HG02981 (cell line): ENCODE results near the gene TPCN2.
"Not testable (repeated sequence)": the region's sequence is repeated elsewhere in the genome, so short reads cannot be mapped to it uniquely, and the experiment has no call there.

Experiments
- ATAC-seq: cut with Tn5 transposase; IDR thresholded peaks from one replicate; pipeline ENCODE4 v1.9.1; 2021; ENCODE audit warnings: mild to moderate bottlenecking, moderate library complexity; ENCODE audit not compliant: unreplicated experiment

Gene TPCN2

DNA sequence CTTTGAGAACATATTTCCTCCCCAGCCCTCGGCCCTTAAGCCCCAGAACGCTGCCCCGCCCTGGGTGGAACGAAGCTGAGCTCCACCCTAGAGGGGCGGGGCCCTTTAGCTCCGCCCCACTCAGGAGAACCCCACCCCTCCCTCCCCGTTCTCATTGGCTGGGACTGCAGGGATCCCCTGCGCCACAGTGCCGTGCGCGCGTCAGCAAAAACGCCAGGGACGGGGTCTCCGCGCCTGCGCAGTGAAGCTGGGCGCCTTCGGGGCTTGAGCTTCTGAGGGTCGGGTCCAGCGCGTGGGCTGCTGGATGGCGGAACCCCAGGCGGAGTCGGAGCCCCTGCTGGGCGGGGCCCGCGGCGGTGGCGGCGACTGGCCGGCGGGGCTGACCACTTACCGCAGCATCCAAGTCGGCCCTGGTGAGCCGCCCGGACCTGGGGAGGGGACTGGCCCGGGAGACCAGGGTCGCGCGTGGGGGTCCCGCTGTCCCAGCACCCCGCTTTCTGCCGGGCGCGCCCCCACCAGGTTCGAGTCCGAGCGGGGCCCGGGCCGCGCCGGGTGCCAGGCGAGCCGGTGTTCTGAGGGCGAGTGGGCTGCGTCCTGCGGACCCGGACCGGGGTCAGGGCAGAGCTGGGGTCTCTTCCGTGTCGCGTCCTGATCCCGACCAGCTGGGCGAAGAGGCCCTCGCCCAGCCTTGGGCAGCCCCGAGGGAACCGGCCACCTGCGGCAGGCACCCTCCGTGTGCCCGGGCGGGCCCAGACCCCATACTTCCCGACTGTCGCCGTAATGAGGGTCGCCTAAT lies at the start of gene TPCN2:
TPCN2 (plus strand) TSS at position 239 of the 796 bp plus-strand sequence; CDS start at position 305, 66 bp downstream.
- ATAC-seq, result peak; percentile 90

DNA sequence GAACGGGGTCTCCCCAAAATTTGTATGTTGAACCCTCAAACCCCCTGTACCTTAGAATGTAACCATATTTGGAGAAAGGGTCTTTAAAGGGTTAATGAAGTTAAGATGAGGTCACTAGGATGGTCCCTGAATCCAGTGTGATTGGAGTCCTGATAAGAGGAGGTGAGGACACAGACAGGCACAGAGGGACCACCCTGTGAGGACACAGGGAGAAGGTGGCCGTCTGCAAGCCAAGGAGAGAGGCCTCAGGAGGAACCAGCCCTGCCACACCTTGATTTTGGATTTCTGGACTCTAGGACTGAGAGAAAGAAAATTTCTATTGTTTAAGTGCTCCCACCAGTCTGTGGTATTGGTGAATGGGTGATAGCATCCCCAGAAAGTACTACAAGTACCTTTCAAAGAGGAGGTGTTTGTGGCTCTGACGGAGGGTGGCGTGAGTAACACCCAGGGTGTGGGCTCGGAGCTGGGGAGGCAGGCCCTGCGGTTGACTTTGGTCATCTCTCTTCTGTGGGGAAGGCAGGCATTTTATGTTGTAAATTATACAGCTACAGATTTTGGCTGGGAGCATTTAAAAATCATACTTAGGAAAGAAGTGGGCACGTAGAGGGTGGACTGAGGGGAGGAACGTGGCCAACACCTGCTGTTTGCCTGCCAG lies 49.5 kb upstream of the TPCN2 start:
- no peak for ATAC-seq

DNA sequence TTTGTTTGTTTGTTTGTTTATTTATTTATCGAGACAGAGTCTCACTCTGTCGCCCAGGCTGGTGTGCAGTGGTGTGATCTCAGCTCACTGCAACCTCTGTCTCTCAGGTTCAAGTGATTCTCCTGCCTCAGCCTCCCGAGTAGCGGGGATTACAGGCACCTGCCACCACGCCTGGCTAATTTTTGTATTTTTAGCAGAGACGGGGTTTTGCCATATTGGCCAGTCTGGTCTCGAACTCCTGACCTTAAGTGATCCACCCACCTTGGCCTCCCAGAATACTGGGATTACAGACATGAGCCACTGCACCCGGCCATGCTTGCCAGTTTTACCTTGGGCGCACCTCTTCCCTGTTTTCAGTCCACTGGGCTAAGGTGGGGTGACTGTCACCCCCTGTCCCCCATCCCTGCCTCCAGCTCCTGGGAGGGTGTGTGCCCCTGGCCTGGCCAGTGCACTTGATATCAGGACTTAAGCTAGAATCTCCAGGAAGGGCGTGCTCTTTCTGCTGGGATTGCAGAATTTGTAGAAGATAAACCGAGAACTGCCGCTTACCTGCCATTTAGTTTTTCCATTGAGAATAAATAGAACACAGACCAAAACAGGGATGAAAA lies 48.9 kb upstream of the TPCN2 start:
- not testable (repeated sequence) for ATAC-seq

DNA sequence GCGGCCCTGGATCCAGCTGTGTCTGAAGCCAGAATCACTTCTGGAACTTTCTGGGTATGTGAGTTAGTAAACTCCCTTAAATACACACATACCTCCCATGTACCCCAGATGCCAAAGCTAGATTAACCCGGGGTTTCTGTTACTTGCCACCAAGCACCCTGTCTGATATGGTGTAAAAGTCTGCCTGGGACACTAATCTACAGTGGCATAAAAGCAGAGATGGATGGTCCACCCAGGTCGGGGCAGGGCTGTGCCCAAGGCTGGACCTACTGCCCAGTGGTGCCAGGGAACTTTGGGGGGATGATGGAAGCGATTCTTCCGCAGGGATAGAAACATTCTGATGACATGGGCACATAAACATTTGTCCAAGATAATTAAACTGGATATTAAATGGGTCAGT lies 48.3 kb upstream of the TPCN2 start:
- no peak for ATAC-seq

DNA sequence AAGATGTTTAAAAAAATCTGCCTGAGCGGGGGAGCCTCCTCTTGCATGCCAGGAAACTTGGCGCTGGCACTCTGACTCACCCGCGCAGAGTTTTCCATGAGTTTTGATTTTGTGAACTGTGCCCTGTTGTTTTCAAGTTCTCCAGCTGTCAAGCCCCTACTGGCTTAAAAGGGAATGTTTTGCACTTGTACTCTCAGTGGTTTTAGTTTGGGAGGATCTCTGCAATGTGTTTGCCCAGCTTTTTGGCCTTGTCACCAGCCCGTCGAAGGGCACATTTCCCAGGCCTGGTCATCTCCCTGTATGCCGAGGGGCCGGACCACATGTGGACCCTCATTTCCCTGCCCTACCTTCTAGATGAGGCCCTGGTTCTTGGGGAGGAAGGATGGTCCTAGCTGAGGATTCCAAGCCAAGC lies 47.9 kb upstream of the TPCN2 start:
- no peak for ATAC-seq

DNA sequence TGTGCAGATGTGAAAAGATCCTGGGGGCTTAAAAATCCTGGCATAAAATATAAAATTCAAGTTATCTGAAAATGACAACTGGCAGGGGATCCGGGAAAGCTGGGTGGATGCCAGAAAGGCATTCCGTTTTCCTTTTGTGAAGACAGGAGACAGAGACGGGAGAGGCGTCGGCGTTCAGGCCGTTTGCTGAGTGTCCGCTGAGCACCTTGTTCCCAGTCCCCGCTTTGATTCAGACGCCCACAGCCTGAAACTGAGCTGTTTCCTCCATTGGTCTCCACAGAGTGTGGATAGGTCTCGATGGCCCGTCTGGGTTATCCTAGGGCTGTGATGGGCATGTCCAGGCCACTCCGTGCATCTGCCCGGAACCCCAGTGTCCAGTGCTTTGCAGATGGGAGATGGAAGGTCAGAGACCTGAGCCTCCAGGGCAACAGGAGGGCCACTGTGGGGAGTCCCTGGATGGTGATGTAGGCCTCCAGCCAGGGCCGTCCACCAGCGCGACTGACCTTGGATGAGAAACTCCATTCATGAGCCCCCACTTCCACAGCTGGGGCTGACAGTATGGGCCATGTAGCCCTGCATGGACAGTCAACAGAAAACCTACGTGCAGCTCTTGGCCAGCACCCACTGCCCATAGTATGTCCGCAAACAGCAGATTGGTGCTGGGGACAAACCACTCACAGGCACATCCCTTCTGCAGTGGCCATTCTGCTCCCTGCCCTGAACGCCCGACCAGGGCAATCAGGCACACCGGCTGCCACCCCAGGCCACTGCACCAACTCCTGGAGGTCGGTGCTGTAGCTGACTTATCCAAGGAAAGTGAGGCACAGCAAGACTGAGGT lies 47.3 kb upstream of the TPCN2 start:
- ATAC-seq, result no peak

DNA sequence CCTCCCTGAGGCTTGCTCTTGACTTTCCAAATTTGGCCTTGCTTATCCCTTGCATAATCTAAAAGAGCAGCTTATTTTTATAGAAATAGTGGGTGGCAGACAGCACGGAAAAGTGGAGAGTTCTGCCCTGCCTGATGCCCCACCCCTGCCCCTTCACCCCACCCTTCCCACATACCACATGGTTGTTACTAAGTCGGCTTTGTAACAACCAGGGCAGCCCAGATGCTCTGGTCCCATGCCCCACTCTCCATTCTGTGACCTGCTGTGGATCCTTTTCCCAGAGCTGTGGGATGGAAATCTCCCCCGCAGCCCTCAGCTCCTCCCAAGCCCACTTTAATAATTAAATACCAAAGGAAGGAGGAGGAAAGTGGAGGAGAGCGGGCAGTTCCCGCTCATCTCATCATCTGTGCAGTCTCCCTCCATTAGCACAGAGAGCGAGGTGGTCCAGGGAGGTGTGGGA lies 46.6 kb upstream of the TPCN2 start:
- ATAC-seq, result no peak

DNA sequence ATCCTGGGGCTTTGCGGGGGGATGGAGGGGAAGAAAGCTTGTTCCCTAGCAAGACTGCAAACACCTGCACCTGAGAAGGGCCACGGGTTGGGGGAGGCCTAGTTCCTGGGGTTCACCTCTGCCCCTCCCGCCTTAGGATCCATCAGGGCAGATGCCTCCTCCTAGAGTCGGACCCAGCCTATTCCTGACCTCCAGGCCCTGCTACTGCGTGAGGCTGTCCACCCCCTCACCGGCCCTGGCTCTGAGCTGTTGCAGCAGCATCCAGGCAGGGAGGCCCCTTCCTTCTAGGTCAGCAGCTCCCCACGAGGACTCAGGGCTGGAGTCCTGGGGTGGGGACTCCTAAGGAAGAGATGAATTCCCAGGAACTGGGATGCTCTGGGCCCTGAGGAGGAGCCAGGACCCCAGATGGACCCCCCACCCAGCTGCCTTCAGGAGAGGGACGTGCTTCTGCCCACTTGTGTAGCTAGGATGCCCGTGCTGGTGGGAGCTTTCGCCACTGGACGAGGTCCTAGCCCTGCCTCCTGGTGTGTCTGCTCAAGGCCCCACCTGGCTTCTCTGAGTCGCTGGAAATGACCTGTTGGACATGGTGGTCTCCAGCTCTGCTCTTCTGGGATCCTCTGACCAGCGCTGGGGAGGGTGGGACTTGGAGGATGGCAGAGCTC lies 46.0 kb upstream of the TPCN2 start:
- no peak for ATAC-seq

DNA sequence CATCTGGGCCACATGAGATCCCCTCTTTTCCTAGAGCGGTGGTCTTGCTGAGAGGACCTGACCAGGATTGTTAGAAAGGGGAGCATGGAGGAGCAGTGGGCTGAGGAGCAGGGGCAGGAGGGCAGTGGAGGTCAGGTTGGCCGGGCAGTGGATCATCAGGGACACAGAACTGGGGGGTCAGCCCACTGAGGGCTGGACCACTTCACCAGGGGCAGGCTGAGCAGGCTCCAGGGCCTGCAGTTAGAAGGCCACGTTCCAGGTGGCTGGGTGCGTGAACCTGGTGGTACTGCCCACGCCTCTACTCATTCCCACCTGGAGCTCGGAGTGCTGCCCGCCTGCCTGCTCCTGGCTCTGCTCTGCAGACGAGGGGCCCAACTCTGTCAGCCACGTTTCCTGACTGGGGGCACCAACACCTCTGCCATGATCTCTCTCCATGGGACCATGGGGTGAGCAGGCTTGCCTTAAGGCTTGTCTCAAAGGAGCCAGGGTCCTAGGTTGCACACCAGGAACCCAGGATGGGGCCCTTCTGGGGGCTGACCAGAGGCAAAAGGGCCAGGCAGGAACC lies 45.3 kb upstream of the TPCN2 start:
- no peak for ATAC-seq

DNA sequence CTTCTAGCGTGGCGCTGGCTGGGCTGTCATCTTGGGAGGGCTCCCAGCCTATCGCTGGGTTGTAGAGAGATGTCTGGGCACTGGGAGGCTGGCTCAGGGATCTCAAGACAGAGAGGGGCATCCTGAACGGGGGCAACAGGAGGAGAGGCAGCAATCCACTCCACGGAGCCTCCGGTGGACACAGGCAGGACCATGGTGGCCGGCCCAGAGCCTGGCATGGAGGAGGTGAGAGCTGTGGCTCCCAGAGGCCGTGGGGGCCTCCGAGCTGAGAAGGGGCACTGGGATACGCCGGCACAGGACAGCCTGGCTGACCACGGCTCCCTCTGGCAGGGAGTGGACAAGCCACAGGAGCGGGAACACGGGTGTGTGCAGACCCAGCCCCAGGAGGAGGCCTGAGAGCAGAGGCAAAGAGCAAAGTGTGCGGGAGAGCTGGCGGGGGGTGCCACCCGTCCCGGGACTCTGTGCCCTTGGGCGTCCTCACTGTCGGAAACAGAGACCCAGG lies 44.8 kb upstream of the TPCN2 start:
- no peak for ATAC-seq

DNA sequence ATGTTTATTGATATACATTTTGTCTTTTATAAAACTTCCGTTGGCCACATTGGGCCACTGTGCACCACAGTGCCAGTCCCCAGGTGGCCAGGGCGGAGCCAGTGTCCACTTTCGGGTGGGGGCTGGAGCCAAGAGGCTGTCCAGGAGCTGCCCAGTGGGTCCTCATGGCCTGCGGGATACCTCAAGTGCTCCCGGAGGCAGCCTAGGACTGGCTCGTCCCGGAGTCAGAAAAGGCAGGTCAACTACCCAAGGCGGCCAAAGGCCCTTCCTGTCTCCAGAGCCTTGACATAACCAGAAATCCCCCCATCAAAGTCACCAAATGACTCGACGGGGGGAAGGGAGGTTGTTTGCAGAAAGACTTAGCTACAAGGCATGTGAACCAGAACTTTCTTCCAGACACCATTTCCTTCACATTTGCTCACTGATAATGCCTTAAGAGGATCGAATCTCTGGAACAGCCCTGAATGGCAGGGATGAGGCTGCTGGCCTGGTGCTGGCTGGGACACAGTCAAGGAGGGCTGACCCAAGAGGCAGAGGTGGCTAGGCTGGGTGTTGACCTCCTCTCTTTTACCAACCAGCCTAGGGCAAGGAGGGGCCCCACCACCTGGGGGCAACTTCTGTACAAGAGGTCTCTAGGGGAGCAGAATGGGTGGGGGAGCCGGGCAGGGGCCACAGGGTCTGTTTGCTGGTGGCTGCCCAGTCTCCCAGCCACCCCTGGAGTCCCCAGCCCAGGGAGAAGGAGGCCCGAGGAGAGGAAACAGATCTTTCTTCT lies 44.1 kb upstream of the TPCN2 start:
- no peak for ATAC-seq

DNA sequence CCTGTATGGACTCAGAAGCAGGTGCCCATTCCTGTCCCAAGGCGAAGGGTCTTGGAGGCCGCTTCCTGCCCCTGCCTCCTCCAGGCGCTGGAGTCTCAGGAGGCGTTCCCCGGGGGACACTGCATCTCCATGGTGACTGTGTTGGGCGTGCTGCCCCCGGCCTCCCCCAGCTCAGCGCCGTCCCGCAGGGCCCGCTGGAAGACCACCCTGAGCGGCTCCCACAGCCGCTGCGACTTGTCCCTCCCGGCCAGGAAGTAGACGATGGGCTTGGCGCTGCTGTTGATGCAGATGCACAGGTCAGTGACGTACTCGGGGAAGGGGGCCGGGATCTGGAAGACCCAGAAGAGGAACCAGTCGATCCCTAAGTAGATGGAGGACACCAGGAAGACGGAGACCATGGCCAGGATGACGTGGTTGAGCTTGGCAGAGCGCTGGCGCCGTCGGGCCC lies 43.5 kb upstream of the TPCN2 start:
- no peak for ATAC-seq

DNA sequence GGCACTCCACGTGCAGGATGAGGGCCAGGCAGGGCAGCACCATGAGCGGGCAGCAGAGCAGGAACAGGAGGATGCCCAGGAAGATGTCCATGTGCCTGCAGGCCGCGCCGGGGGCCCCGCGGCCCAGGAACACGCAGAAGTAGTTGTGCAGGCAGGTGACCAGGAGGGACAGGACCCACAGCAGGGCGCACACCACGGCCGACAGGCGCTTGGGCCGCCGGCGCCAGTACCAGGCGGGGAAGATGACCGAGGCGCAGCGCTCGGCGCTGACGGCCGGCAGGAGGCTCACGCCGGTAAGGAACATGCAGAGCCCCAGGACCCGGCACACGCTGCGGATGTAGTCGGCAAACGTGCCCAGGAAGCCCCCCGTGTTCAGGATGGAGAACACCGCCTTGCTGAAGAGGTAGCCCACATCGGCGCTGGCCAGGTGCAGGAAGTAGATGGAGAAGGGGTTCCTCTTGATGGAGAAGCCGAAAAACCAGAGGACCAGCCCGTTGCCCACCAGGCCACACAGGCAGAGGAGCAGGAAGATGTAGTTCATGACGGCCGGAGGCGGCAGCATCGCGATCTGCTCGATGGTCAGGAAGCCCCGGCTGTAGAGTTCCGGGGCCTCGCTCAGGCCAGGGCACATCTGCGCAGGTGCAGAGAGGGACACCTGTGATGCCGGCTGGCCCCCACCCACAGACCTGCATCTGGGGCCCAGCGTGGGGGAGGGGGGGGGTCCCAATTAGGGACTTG lies 42.9 kb upstream of the TPCN2 start:
- ATAC-seq, result no peak

DNA sequence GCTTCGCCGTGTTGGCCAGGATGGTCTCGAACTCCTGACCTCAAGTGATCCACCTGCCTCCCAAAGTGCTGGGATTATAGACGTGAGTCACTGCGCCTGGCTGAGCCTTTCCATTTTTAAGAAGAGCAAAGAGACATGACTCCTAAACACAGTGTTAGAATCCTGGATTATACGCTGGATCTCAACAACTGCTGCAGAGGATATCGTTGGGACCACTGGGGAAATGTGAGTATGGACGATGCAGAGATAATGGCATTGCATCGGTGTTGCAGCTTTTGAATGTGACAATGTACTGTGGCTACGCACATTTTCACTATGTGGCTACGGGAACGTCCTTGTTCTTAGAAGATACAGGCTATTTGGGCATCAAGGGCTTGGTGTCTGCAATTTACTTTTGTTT lies 41.9 kb upstream of the TPCN2 start:
- ATAC-seq, result no peak

DNA sequence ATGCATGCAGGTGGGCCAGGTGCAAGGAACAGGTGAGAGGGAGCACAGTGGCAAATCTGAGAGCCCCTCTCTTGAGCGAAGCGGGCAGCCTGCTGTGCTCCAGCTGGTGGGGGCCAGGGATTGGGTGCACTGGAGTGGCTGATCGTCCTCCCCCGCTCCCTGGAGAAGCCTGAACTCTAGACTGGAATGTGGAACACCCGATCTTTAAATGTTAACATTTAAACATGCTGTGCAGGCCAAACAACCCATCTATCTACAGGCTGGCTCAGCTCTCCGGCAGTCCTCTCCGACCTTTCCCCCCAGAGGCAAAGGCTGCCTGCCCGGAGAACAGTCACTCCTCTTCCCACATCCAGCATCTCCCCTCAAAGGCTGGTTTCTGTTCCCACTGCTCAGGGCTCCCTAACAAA lies 40.8 kb upstream of the TPCN2 start:
- ATAC-seq, result no peak

DNA sequence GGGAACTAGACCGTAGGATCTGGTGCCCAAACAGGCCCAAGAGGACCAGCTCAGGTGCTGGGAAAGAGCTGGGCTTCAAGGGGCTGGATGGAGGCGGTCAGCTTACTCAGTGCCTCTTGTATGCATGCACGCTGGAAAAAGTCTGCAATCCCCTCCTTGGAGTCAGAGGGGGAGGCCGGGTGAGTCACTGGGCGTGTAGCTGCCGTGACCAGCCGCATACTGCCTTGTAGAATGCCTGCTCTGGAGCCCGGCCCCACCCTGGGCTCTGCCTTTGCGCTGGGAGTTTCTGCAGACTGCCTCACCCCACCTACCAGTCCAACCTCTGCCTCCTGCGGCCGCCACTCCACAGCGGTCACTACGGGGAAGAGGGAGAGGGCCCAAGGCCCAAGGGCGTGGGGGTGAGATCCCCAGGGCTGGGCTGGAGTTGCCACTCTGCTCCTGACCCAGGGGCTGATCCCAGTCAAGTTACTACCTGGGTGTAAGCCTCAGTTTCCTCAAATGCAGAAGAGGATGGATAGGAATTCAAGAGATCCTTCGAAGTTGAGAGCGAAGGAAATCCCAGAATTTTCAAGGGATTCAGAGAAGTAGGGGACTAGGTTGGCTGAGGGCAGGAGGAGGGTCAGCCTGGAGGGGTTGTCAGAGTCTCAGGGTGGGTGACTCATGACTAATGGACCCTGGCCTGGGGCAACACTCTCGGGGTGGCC lies 39.8 kb upstream of the TPCN2 start:
- no peak for ATAC-seq

DNA sequence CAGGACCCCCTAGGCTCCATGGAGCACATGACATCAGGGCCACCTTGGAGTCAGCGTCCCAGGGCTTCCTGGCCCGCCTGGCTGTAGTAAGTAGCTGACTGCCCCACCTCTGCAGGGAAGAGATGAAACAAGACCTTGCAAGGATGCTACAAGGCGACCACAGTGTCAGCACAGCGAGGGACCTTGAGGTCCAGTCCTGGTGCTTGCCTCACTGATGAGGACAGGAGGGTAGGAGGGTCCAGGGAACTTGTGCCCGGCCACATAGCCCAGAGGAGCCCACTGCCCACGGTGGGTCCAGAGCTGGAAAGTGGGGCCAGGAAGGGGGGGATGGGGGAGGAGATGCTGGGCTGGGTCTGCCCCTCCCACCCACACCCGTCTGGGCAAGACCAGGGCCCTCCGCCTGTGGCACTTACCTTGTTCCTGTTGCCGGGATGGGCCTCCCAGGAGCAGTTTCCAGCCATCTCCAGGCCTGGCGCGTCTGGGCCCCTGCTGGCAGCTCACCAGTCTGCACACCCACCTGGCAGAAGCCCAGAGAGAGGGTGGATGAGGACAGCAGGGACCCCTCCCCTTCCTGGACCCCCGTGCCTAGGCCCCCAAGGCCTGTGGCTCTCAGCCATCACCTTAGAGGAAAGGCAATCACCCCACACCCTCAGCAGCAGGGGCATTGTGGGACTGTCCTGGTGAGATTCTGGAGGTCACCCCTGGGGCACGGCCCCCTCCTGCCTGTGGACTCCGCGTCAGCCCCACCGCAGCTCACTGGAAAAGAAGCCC lies 39.1 kb upstream of the TPCN2 start:
- no peak for ATAC-seq
